Panc1 (cell line): ENCODE data around the gene STIP1. TPM values are rescaled to one million over a fixed set of nuclear protein-coding genes. Genes with fewer than 3 reads are reported as not detected.

Experiments used
- ATAC-seq: fragments of 200-7000 bp; cut with Tn5 transposase; 2 replicates; pipeline ENCODE4 v1.9.1; 2020; ENCODE audit warnings: mild to moderate bottlenecking, moderate library complexity
- BruUV-seq: library from RNA; stranded (reverse); fragments of 400-500 nt; replicated peaks from 2 replicates; lab custom pipeline; 2021; lab: Mats Ljungman, UMichigan
- CTCF ChIA-PET: fragments of 300-600 bp; sonication (Branson Sonifier 250); formaldehyde crosslinking; loops from one replicate; lab custom pipeline; 2022; ENCODE audit warnings: antibody characterized with exemption; lab: Charles Lee
- POLR2A ChIA-PET: fragments of 300-600 bp; sonication (Branson Sonifier 250); formaldehyde crosslinking; loops from one replicate; lab custom pipeline; 2022; ENCODE audit warnings: antibody characterized with exemption; lab: Charles Lee
- DNase-seq: peaks from one replicate; pipeline ENCODE4 v3.0.0-alpha.2; 2010; ENCODE audit warnings: low read depth, low spot score
- H3K27ac ChIP-seq: 2 replicates; pipeline ENCODE4 v1.5.1; 2011; ENCODE audit warnings: mild to moderate bottlenecking, low read length, inconsistent platforms
- H3K27me3 ChIP-seq: fragments of 200-500 bp; sonication (Bioruptor generic); 2 replicates; pipeline ENCODE4 v1.6.0; 2014; ENCODE audit warnings: low read length, inconsistent platforms; ENCODE audit not compliant: control insufficient read depth, insufficient read depth
- H3K36me3 ChIP-seq: fragments of 200-500 bp; sonication (Bioruptor generic); 2 replicates; pipeline ENCODE4 v1.5.1; 2014; ENCODE audit warnings: inconsistent platforms, mild to moderate bottlenecking, low read length, moderate library complexity; ENCODE audit not compliant: control insufficient read depth, insufficient read depth
- H3K4me1 ChIP-seq: 2 replicates; pipeline ENCODE4 v1.5.1; 2011; ENCODE audit warnings: inconsistent platforms, mild to moderate bottlenecking, low read length, moderate library complexity; ENCODE audit not compliant: control insufficient read depth, insufficient read depth
- H3K4me3 ChIP-seq, 2 experiments: 2 replicates each; pipeline ENCODE4 v1.5.1; 2011 to 2012; ENCODE audit warnings: low read depth in 2 of 2, low read length in 2 of 2, mild to moderate bottlenecking in 2 of 2, inconsistent platforms in 1 of 2, moderate library complexity in 1 of 2
- H3K9me3 ChIP-seq: fragments of 200-500 bp; sonication (Bioruptor generic); 2 replicates; pipeline ENCODE4 v1.5.1; 2014; ENCODE audit warnings: low read depth, mild to moderate bottlenecking, inconsistent platforms, low read length, moderate library complexity; ENCODE audit not compliant: control insufficient read depth, insufficient read depth
- CTCF ChIP-seq: fragments of 450-650 bp; IDR thresholded peaks from 2 replicates; pipeline ENCODE4 v1.5.1; 2017; ENCODE audit warnings: mild to moderate bottlenecking
- POLR2AphosphoS5 ChIP-seq: IDR thresholded peaks from 2 replicates; pipeline ENCODE4 v1.6.1; 2012; ENCODE audit warnings: mild to moderate bottlenecking, low read depth, low read length, moderate library complexity
- REST ChIP-seq, 2 experiments: IDR thresholded peaks; 2 replicates each; pipeline ENCODE4 v1.6.1; 2011 to 2012; ENCODE audit warnings: low read depth in 2 of 2, control low read depth in 1 of 2, low read length in 1 of 2, mild to moderate bottlenecking in 1 of 2, moderate library complexity in 1 of 2; ENCODE audit not compliant: insufficient read depth in 1 of 2
- SIN3A ChIP-seq: IDR thresholded peaks from 2 replicates; pipeline ENCODE4 v1.6.1; 2012; ENCODE audit warnings: low read depth, mild to moderate bottlenecking, low read length, moderate library complexity, borderline replicate concordance; ENCODE audit not compliant: insufficient read depth
- TCF7L2 ChIP-seq: IDR thresholded peaks from 2 replicates; pipeline ENCODE4 v1.6.1; 2011; ENCODE audit warnings: mild to moderate bottlenecking, low read depth, low read length, inconsistent platforms
- in situ Hi-C: cut with HindIII; loops from 2 replicates; pipeline ENCODE4 v1.10.0; 2016; ENCODE audit warnings: low sequenced_read_pairs, low pct_unique_long_range_greater_than_20kb
- intact Hi-C: fragments of 100-400 bp; cut with micrococcal nuclease; formaldehyde crosslinking; loops from one replicate; pipeline ENCODE4 v1.10.0; 2022; ENCODE audit not compliant: unreplicated experiment
- total RNA-seq: library from RNA; stranded (reverse); gene quantifications from one replicate; pipeline ENCODE4 v1.2.1, GENCODE V29; 2021; ENCODE audit not compliant: unreplicated experiment

Gene STIP1
- total RNA-seq, 1 experiment from 2014 or later = 344 TPM

GRCh38 chr11:64138398-64138797, 47.6 kb upstream of the STIP1 start:
- Histone ChIP-seq H3K36me3 (no peaks in the 10 kb centered on the region), H3K9me3 (no peaks in the 10 kb centered on the region), H3K4me1 (peaks cover 14% of the 10 kb centered on the region), H3K27ac (no peak overlapping the region), H3K4me3 (no peak overlapping the region), H3K27me3 (no peaks in the 10 kb centered on the region)
- DNase-seq (no peak), ATAC-seq (no peak)
- ChIA-PET POLR2A (interaction anchor here (0.7 kb wide), 1 partner anchor 33 kb away, joined by 4 read pairs; no protein-coding TSS in a partner anchor), CTCF (no interaction called here)
- in situ Hi-C loops = no loop called here
- intact Hi-C loops = no loop called here
- TF ChIP-seq REST (IDR thresholded peaks at IDR 0.05; ENCODE audit: insufficient read depth in 1 of 2, low read depth in 2 of 2, low read length in 1 of 2) = no peak
- TF ChIP-seq SIN3A = no peak
- TF ChIP-seq CTCF = no peak
- TF ChIP-seq POLR2AphosphoS5 = no peak
- no peak for TF ChIP-seq TCF7L2
- BruUV-seq = no TSS peak

- no peaks in the 10 kb centered on the region for H3K36me3 ChIP-seq
- H3K9me3 ChIP-seq = no peaks in the 10 kb centered on the region
- DNase-seq = no peak
- BruUV-seq = no TSS peak
- CTCF ChIA-PET = no interaction called here
- peaks cover 14% of the 10 kb centered on the region for H3K4me1 ChIP-seq
- TF ChIP-seq CTCF = no peak
- no peaks in the 10 kb centered on the region for H3K27me3 ChIP-seq
- intact Hi-C loops (no loop called here), in situ Hi-C loops (no loop called here)
- H3K4me3 ChIP-seq = no peak overlapping the region
- H3K27ac ChIP-seq = no peak overlapping the region
- no peak for ATAC-seq
- POLR2A ChIA-PET = interaction anchor here (0.7 kb wide), 1 partner anchor 34 kb away, joined by 4 read pairs; no protein-coding TSS in a partner anchor
Observed at GRCh38 chr11:64139049-64139448, 46.9 kb upstream of the STIP1 start.
